ENCODE measurements around the gene TLCD1.

The TLCD1 gene, protein sequence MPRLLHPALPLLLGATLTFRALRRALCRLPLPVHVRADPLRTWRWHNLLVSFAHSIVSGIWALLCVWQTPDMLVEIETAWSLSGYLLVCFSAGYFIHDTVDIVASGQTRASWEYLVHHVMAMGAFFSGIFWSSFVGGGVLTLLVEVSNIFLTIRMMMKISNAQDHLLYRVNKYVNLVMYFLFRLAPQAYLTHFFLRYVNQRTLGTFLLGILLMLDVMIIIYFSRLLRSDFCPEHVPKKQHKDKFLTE

DNA sequence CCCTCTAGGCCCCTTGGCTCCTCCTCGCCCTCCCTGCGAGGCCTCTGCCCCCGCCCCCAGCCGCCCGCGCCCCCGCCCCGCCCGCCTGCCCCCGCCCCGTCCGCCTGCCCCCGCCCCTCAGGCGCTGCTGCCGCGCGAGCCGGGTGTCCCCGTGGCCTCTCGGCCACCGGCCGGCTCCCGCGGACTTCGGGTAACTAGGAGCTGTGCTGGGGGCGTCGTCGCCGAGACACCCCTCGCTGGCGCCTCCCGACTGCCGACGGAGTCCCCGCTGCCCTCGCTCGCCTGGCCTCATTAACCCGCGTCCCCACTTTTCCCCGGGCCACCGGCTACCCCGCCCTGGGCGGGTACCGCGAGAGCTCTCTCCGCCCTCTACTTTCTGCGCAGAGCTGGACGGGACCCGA, at the start of gene TLCD1:
TSS of gene TLCD1 (minus strand) at position 8 of the 401 bp plus-strand sequence. CDS start 136 bp downstream, outside the sequence.
- Histone ChIP-seq H3K27me3 (ENCODE audit: insufficient read depth, low read length) (no peaks in the 10 kb centered on the region), H3K27ac (ENCODE audit: low read length) (peak within 1 kb of the TSS; percentile 84), H3K36me3 (ENCODE audit: insufficient read depth, low read depth, low read length) (peaks cover 37% of the 10 kb centered on the region), H3K4me3 (ENCODE audit: low read length) (peak within 1 kb of the TSS; percentile 99), H3K9me3 (ENCODE audit: insufficient read depth, low read depth, low read length) (no peaks in the 10 kb centered on the region), H3K4me1 (ENCODE audit: insufficient read depth, low read length) (peaks cover 10% of the 10 kb centered on the region; the same call in 1 of the 2 replicates), H3K9ac (ENCODE audit: low read depth, low read length) (peak within 1 kb of the TSS; percentile 90)

DNA sequence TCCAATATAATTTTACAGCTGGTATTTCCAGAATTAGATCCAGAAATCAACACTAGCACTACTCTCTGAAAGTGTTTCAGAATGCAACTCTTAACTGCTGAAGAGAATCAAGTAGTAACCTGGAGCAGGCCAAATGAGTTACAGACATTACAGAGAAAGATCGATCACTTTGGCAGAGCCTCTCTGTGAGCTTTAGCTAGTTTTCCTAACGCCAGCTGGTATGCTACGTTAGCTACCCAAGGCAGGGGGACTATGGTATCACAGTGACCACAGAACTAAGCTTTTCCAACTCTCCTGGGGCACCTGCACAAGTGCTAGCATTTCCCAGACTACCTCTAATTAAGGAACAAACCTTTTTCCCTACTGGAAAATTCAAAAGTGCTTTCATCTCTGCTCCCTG, 48.2 kb upstream of the TLCD1 start:
- H3K27me3 ChIP-seq (ENCODE audit: insufficient read depth, low read length), result no peaks in the 10 kb centered on the region
- peaks cover 5% of the 10 kb centered on the region for H3K36me3 ChIP-seq (ENCODE audit: insufficient read depth, low read depth, low read length)
- no peaks in the 10 kb centered on the region for H3K9me3 ChIP-seq (ENCODE audit: insufficient read depth, low read depth, low read length)
- no peak overlapping the region for H3K4me3 ChIP-seq (ENCODE audit: low read length)
- H3K4me1 ChIP-seq (ENCODE audit: insufficient read depth, low read length), result no peaks in the 10 kb centered on the region
- no peak overlapping the region for H3K9ac ChIP-seq (ENCODE audit: low read depth, low read length)
- H3K27ac ChIP-seq (ENCODE audit: low read length), result no peak overlapping the region

DNA sequence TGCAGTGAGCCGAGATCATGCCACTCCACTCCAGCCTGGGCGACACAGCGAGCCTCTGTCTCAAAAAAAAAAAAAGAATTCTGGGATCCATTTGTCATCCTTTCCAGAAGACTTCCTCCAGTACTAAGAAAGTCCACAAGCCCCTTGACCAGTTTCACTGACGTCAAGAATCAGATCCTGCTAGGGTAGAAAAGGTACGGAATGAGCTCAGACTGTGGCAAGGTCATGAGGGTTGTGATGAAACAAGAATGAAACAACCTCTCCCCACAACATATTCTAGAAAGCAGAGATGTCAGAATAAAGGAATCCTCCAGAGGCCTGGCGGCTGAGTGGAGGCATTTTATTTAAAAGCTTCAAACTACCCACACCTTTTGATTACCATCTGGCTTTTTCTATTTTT, 47.7 kb upstream of the TLCD1 start:
- H3K4me3 ChIP-seq (ENCODE audit: low read length), result no peak overlapping the region
- H3K4me1 ChIP-seq (ENCODE audit: insufficient read depth, low read length), result no peaks in the 10 kb centered on the region
- H3K9me3 ChIP-seq (ENCODE audit: insufficient read depth, low read depth, low read length), result no peaks in the 10 kb centered on the region
- no peak overlapping the region for H3K27ac ChIP-seq (ENCODE audit: low read length)
- H3K36me3 ChIP-seq (ENCODE audit: insufficient read depth, low read depth, low read length), result peaks cover under 1% of the 10 kb centered on the region; the same call in 1 of the 2 replicates
- no peak overlapping the region for H3K9ac ChIP-seq (ENCODE audit: low read depth, low read length)
- no peaks in the 10 kb centered on the region for H3K27me3 ChIP-seq (ENCODE audit: insufficient read depth, low read length)

DNA sequence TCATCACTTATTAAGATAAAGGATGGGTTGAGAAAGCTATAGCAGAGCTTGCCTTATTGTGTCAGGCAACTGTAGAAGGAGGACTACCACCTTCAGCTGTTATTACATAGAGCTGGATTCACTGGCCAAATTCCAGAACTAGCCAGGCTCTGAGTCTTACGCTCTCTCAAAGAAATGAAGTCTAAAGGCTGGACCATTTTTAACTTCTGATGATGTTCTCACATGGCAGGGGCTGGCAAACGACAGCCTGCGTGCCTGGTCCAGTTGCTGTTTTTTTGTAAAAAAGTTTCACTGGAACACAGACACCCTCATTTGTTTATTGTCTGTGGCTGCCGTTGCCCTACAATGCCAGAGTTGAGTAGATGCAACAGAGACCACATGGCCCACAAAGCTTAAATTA, 39.0 kb upstream of the TLCD1 start:
- peaks cover 28% of the 10 kb centered on the region for H3K4me1 ChIP-seq (ENCODE audit: insufficient read depth, low read length)
- H3K9me3 ChIP-seq (ENCODE audit: insufficient read depth, low read depth, low read length), result no peaks in the 10 kb centered on the region
- H3K9ac ChIP-seq (ENCODE audit: low read depth, low read length), result no peak overlapping the region
- H3K27ac ChIP-seq (ENCODE audit: low read length), result no peak overlapping the region
- H3K4me3 ChIP-seq (ENCODE audit: low read length), result no peak overlapping the region
- H3K36me3 ChIP-seq (ENCODE audit: insufficient read depth, low read depth, low read length), result peaks cover 34% of the 10 kb centered on the region
- no peaks in the 10 kb centered on the region for H3K27me3 ChIP-seq (ENCODE audit: insufficient read depth, low read length)

DNA sequence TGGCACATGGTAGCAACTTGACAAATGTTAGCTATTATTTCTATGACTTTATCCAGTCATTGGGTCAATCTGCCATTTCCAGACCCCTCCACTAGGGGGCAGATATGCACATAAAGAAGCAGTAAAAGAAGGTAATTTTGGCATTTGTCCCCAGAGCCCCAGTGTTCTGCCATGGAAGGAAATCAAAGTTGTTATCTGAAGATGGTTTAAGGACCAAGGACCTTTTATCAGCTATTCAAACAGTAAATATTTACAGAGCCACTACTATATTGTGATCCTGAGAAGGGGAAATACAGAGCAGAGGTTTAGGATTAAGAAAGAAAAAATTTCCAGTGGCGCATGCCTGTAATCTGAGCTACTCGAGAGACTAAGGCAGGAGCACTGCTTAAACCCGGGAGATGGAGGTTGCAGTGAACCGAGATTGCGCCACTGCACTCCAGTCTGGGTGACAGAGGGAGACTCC, 37.8 kb upstream of the TLCD1 start:
- Histone ChIP-seq H3K4me1 (ENCODE audit: insufficient read depth, low read length) (peaks cover 34% of the 10 kb centered on the region), H3K9me3 (ENCODE audit: insufficient read depth, low read depth, low read length) (no peaks in the 10 kb centered on the region), H3K27me3 (ENCODE audit: insufficient read depth, low read length) (no peaks in the 10 kb centered on the region), H3K9ac (ENCODE audit: low read depth, low read length) (no peak overlapping the region), H3K27ac (ENCODE audit: low read length) (no peak overlapping the region), H3K36me3 (ENCODE audit: insufficient read depth, low read depth, low read length) (peaks cover 46% of the 10 kb centered on the region), H3K4me3 (ENCODE audit: low read length) (no peak overlapping the region)

DNA sequence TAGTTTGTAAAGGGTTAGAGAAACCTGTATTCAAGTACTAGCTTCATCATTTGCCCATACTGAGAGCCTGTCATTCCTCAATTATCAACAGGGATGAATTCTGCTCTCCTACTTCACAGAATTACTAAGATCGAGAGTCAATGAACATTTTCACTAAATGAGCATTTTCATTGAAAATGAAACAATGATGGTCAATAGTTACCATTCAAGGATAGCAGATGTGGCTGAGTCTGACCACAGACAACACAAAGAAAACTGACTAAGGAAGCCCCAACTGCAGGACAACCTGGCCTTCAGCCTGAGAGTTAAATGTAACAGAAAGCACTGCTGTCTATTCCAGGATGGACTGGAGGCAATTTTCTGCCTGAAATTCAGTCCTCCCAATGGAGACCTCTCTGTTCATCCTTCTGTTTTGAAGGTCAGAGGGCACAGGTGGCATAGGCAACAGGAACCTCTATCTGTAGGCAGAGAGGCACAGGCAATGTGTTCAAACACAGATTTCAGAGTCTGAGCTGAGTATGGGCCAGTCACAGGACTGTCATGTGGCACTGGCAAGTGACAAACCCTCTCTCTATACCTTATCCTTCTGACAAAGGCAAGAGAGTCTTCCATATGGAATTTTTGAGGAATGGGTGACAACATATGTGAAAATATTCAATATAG, 37.2 kb upstream of the TLCD1 start:
- peaks cover 34% of the 10 kb centered on the region for H3K4me1 ChIP-seq (ENCODE audit: insufficient read depth, low read length)
- peaks cover 51% of the 10 kb centered on the region for H3K36me3 ChIP-seq (ENCODE audit: insufficient read depth, low read depth, low read length)
- H3K9me3 ChIP-seq (ENCODE audit: insufficient read depth, low read depth, low read length), result no peaks in the 10 kb centered on the region
- no peak overlapping the region for H3K27ac ChIP-seq (ENCODE audit: low read length)
- H3K4me3 ChIP-seq (ENCODE audit: low read length), result no peak overlapping the region
- no peaks in the 10 kb centered on the region for H3K27me3 ChIP-seq (ENCODE audit: insufficient read depth, low read length)
- no peak overlapping the region for H3K9ac ChIP-seq (ENCODE audit: low read depth, low read length)

DNA sequence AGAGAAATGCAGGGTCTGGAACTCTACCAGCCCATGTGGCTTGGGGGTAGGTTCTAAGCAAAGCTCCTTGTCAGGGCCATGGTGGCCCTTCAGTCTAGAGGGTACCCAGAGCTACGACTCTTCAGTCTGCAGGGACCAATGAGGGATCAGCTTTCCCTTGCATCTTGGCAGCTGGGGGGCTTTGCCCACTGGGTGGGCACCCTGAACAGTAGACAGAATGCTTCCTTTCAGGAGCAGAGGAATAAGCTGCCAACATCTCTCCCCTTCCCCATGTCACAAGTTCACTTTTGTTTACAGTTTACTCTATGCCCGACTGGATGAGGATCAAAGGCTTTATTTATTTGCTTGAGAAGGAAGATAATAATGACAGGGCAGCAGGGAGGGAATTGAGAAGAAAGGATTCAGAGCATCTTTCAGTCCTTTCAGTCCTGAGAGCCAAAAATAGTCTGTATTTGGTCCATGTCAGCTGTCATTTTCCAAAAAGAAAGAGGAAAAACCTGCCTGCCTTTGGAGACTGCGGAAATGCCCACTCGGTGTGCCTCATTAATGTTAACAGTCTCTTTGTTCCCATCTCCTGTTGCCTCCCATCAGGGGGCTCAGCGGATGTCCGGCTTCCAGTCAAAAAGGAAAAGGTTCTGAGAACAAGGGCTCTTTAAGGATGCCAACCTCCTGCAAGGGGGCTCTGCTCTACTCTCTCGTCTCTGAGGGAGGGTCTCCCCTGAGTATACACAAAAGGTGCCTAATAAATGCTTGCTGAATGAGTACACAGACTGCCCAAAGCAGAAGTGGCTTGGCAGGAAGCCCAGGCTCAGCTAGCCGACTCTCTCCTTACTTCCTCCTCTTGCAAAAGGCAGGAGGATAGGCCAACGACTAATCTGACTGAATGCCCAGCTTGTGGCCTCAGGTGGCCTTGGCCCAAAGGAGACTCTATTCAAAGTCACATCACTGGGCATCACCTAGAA, 34.8 kb upstream of the TLCD1 start:
- Histone ChIP-seq H3K27ac (ENCODE audit: low read length) (peak overlapping the region; percentile 15), H3K36me3 (ENCODE audit: insufficient read depth, low read depth, low read length) (peaks cover 56% of the 10 kb centered on the region), H3K9ac (ENCODE audit: low read depth, low read length) (peak overlapping the region; percentile 54; the same call in 1 of the 2 replicates)

GRCh38 chr17:28759256-28759865, 33.3 kb upstream of the TLCD1 start:
- Histone ChIP-seq H3K9me3 (ENCODE audit: insufficient read depth, low read depth, low read length) (no peaks in the 10 kb centered on the region), H3K4me1 (ENCODE audit: insufficient read depth, low read length) (peaks cover 34% of the 10 kb centered on the region), H3K36me3 (ENCODE audit: insufficient read depth, low read depth, low read length) (peaks cover 43% of the 10 kb centered on the region), H3K9ac (ENCODE audit: low read depth, low read length) (no peak overlapping the region; the same call in 1 of the 2 replicates), H3K27me3 (ENCODE audit: insufficient read depth, low read length) (no peaks in the 10 kb centered on the region), H3K27ac (ENCODE audit: low read length) (peak overlapping the region; percentile 64), H3K4me3 (ENCODE audit: low read length) (no peak overlapping the region)

More for the DNA sequence above, 34.8 kb upstream of the TLCD1 start:
- Histone ChIP-seq H3K4me1 (ENCODE audit: insufficient read depth, low read length) (peaks cover 34% of the 10 kb centered on the region), H3K27me3 (ENCODE audit: insufficient read depth, low read length) (no peaks in the 10 kb centered on the region), H3K9me3 (ENCODE audit: insufficient read depth, low read depth, low read length) (no peaks in the 10 kb centered on the region), H3K4me3 (ENCODE audit: low read length) (peak overlapping the region; percentile 50)

- Histone ChIP-seq H3K9me3 (ENCODE audit: insufficient read depth, low read depth, low read length) (no peaks in the 10 kb centered on the region), H3K27ac (ENCODE audit: low read length) (no peak overlapping the region), H3K27me3 (ENCODE audit: insufficient read depth, low read length) (no peaks in the 10 kb centered on the region), H3K9ac (ENCODE audit: low read depth, low read length) (no peak overlapping the region), H3K4me3 (ENCODE audit: low read length) (no peak overlapping the region), H3K4me1 (ENCODE audit: insufficient read depth, low read length) (peaks cover 34% of the 10 kb centered on the region), H3K36me3 (ENCODE audit: insufficient read depth, low read depth, low read length) (peaks cover 43% of the 10 kb centered on the region)
Observed at GRCh38 chr17:28758411-28759121, 32.5 kb upstream of the TLCD1 start.

- no peaks in the 10 kb centered on the region for H3K9me3 ChIP-seq (ENCODE audit: insufficient read depth, low read depth, low read length)
- no peak overlapping the region for H3K9ac ChIP-seq (ENCODE audit: low read depth, low read length)
- no peaks in the 10 kb centered on the region for H3K27me3 ChIP-seq (ENCODE audit: insufficient read depth, low read length)
- no peak overlapping the region for H3K4me3 ChIP-seq (ENCODE audit: low read length)
- H3K36me3 ChIP-seq (ENCODE audit: insufficient read depth, low read depth, low read length), result peaks cover 41% of the 10 kb centered on the region
- H3K27ac ChIP-seq (ENCODE audit: low read length), result no peak overlapping the region
- peaks cover 17% of the 10 kb centered on the region for H3K4me1 ChIP-seq (ENCODE audit: insufficient read depth, low read length)
Observed at GRCh38 chr17:28756049-28756804, 30.2 kb upstream of the TLCD1 start.
